Activated CD4-positive, alpha-beta T cell treated with anti-CD3 and anti-CD28 coated beads, Interleukin-2, amount 10 ng/mL, durations not matched to agents 7 days and 5 days (primary cell): ENCODE results near the gene TFG. TPM values are rescaled to one million over a fixed set of nuclear protein-coding genes. Genes with fewer than 3 reads are reported as not detected.

Source experiments
- CTCF ChIA-PET: fragments of 350-600 bp; sonication (Branson Sonifier 250); formaldehyde crosslinking; loops from one replicate; lab custom pipeline; 2021; ENCODE audit warnings: antibody characterized with exemption; lab: Charles Lee
- POLR2A ChIA-PET: fragments of 350-600 bp; sonication (Branson Sonifier 250); formaldehyde crosslinking; loops from one replicate; lab custom pipeline; 2021; ENCODE audit warnings: antibody characterized with exemption; lab: Charles Lee
- DNase-seq: peaks from one replicate; pipeline ENCODE4 v3.0.0-alpha.2; 2020
- H3K27ac Mint-ChIP-seq: one replicate; pipeline ENCODE4 v1.8.0; 2021; ENCODE audit warnings: mild to moderate bottlenecking, moderate library complexity, mixed read lengths
- H3K27me3 Mint-ChIP-seq: one replicate; pipeline ENCODE4 v1.8.0; 2021; ENCODE audit warnings: mixed read lengths
- H3K36me3 Mint-ChIP-seq: one replicate; pipeline ENCODE4 v1.8.0; 2021; ENCODE audit warnings: low read depth, mixed read lengths
- H3K4me1 Mint-ChIP-seq: one replicate; pipeline ENCODE4 v1.8.0; 2021; ENCODE audit warnings: mixed read lengths
- H3K4me3 Mint-ChIP-seq: one replicate; pipeline ENCODE4 v1.8.0; 2021; ENCODE audit warnings: mild to moderate bottlenecking, moderate library complexity, mixed read lengths
- H3K9me3 Mint-ChIP-seq: one replicate; pipeline ENCODE4 v1.8.0; 2021; ENCODE audit warnings: mixed read lengths
- total RNA-seq, 2 experiments: library from RNA; stranded (reverse); gene quantifications; one replicate each; pipeline ENCODE4 v1.2.3, GENCODE V29; 2021

TFG gene
- total RNA-seq, 2 experiments from 2014 or later = 49.1 to 58.5 TPM

- Mint-ChIP-seq H3K4me3 (no peak overlapping the region), H3K4me1 (peaks cover 14% of the 10 kb centered on the region), H3K36me3 (peaks cover 4% of the 10 kb centered on the region), H3K9me3 (no peaks in the 10 kb centered on the region), H3K27ac (no peak overlapping the region), H3K27me3 (no peaks in the 10 kb centered on the region)
- ChIA-PET POLR2A (no interaction called here), CTCF (interaction anchor here (0.5 to 1.6 kb wide), 5 partner anchors 10 to 461 kb away, joined by 3 to 6 read pairs (median 3); no protein-coding TSS in a partner anchor)
- peak; percentile 17 for DNase-seq
Measured at GRCh38 chr3:100761211-100761942, 52.1 kb downstream of the TFG start.

DNA sequence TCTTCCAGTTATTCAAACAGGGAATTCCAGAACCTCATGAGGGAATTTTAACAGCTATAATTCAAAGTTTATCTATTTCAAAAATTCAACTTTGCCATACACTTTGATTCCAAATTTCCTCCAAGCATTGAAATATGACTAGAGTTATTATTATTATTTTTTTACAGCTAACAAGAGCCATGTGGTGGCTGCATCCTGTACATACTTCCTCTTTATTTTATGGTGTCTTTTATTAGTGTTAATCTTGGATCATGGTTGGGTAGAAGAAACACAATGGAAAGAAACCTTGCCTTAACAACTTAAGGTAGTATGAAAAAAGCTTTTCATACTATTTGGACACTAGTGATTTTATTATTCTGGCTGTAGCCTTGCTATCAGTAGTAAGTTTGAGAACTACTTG lies 52.7 kb downstream of the TFG start:
- peaks cover 3% of the 10 kb centered on the region for H3K36me3 Mint-ChIP-seq
- DNase-seq = no peak
- peaks cover 14% of the 10 kb centered on the region for H3K4me1 Mint-ChIP-seq
- H3K9me3 Mint-ChIP-seq = no peaks in the 10 kb centered on the region
- H3K27me3 Mint-ChIP-seq = no peaks in the 10 kb centered on the region
- H3K27ac Mint-ChIP-seq = no peak overlapping the region
- H3K4me3 Mint-ChIP-seq = no peak overlapping the region
- CTCF ChIA-PET = interaction anchor here (1.6 kb wide), 2 partner anchors 9 to 16 kb away, joined by 3 to 6 read pairs; no protein-coding TSS in a partner anchor
- POLR2A ChIA-PET = no interaction called here

GRCh38 chr3:100765437-100765975 lies 56.2 kb downstream of the TFG start:
- CTCF ChIA-PET = interaction anchor here (1.3 kb wide), 1 partner anchor 22 kb away, joined by 3 read pairs; no protein-coding TSS in a partner anchor
- H3K36me3 Mint-ChIP-seq = no peaks in the 10 kb centered on the region
- H3K4me3 Mint-ChIP-seq = no peak overlapping the region
- H3K9me3 Mint-ChIP-seq = no peaks in the 10 kb centered on the region
- DNase-seq = no peak
- H3K27me3 Mint-ChIP-seq = no peaks in the 10 kb centered on the region
- peaks cover 10% of the 10 kb centered on the region for H3K4me1 Mint-ChIP-seq
- no peak overlapping the region for H3K27ac Mint-ChIP-seq
- POLR2A ChIA-PET = no interaction called here

GRCh38 chr3:100766069-100766468 lies 56.8 kb downstream of the TFG start:
- H3K36me3 Mint-ChIP-seq = no peaks in the 10 kb centered on the region
- H3K9me3 Mint-ChIP-seq = no peaks in the 10 kb centered on the region
- peaks cover 10% of the 10 kb centered on the region for H3K4me1 Mint-ChIP-seq
- CTCF ChIA-PET = interaction anchor here (0.8 to 1.3 kb wide), 3 partner anchors 23 to 743 kb away, joined by 3 read pairs; no protein-coding TSS in a partner anchor
- no peaks in the 10 kb centered on the region for H3K27me3 Mint-ChIP-seq
- POLR2A ChIA-PET = no interaction called here
- no peak overlapping the region for H3K4me3 Mint-ChIP-seq
- DNase-seq = peak; percentile 24
- no peak overlapping the region for H3K27ac Mint-ChIP-seq

DNA sequence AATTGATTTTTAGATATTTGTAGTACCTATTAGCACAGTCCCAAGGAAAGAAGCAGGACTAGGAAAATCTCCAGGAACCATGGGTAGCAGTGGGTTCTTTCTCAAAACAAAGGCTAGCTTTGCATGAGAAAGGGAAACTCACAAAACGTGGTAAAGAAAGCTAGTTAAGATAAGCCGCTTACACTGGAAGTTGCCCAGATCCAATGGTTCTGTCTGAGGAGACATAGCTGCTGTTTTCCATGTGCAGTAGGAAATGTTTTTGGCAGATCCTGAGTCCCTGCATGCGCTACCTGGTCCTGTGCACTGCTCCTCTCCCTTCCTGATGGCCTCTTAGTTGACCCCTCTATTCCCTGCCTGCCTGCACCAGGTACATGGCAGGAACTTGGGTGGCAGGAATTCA lies 60.4 kb downstream of the TFG start:
- CTCF ChIA-PET = no interaction called here
- POLR2A ChIA-PET = no interaction called here

DNA sequence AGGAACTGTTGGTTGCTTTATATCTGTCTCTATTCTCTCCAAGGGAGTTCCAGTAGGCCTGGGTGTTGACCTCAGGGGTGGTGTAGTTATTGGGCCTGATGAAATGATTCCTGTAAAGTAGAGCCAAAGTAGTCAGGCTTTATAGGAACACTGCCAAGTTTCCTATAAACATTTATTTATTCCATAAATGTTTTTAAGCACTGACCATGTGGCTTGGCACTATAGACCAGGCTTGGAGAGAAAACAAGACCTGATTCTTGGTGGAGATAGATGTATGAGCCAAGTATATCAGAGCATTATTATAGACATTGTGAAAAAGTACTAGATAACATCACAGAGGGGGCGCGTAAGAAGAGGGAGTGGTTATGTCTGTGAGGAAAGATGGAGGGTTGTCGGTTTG lies 65.9 kb downstream of the TFG start:
- no peak for DNase-seq
- Mint-ChIP-seq H3K27ac (no peak overlapping the region), H3K4me3 (no peak overlapping the region), H3K9me3 (no peaks in the 10 kb centered on the region), H3K4me1 (no peaks in the 10 kb centered on the region), H3K27me3 (no peaks in the 10 kb centered on the region), H3K36me3 (no peaks in the 10 kb centered on the region)
- ChIA-PET POLR2A (no interaction called here), CTCF (no interaction called here)

More for the DNA sequence above, 60.4 kb downstream of the TFG start:
- Mint-ChIP-seq H3K27ac (no peak overlapping the region), H3K27me3 (no peaks in the 10 kb centered on the region), H3K4me3 (no peak overlapping the region), H3K36me3 (no peaks in the 10 kb centered on the region), H3K9me3 (no peaks in the 10 kb centered on the region), H3K4me1 (peaks cover 10% of the 10 kb centered on the region)
- DNase-seq = no peak

DNA sequence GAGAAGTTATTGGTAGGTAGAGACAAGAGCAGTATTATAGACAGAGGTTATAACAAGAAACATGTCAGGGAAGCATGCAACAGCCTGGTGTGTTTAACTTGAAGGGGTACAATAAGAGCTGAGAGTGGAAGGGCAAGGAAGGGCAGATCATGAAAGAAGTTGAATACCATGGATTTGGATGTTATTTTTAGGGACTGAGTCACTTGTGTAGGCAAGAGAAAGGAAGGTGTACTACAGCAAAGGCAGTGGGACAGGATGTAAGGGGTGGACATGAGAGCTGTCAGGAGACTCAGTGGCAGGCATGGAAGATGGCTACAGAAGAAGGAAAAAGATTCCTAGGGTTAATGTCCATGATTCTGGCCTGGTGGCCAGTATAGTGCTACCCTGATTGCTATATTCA lies 66.4 kb downstream of the TFG start:
- Mint-ChIP-seq H3K27me3 (no peaks in the 10 kb centered on the region), H3K27ac (no peak overlapping the region), H3K4me3 (no peak overlapping the region), H3K36me3 (no peaks in the 10 kb centered on the region), H3K4me1 (no peaks in the 10 kb centered on the region), H3K9me3 (no peaks in the 10 kb centered on the region)
- CTCF ChIA-PET = no interaction called here
- POLR2A ChIA-PET = no interaction called here
- no peak for DNase-seq

- POLR2A ChIA-PET = no interaction called here
- Mint-ChIP-seq H3K4me3 (no peak overlapping the region), H3K4me1 (no peaks in the 10 kb centered on the region), H3K36me3 (no peaks in the 10 kb centered on the region), H3K9me3 (no peaks in the 10 kb centered on the region), H3K27ac (no peak overlapping the region), H3K27me3 (no peaks in the 10 kb centered on the region)
- no peak for DNase-seq
- CTCF ChIA-PET = interaction anchor here (0.8 to 1.3 kb wide), 2 partner anchors 10 to 353 kb away, joined by 3 to 4 read pairs; no protein-coding TSS in a partner anchor
Measured at GRCh38 chr3:100776097-100776729, 66.9 kb downstream of the TFG start.

- H3K4me3 Mint-ChIP-seq = no peak overlapping the region
- CTCF ChIA-PET = interaction anchor here (0.6 to 1.5 kb wide), 4 partner anchors 9 to 550 kb away, joined by 3 to 4 read pairs (median 4); no protein-coding TSS in a partner anchor
- DNase-seq = no peak
Measured at GRCh38 chr3:100776746-100777145, 67.5 kb downstream of the TFG start.

GRCh38 chr3:100777271-100777670 lies 68.0 kb downstream of the TFG start:
- ChIA-PET POLR2A (no interaction called here), CTCF (interaction anchor here (0.6 to 1.5 kb wide), 5 partner anchors 8 to 549 kb away, joined by 3 to 4 read pairs (median 3); no protein-coding TSS in a partner anchor)
- Mint-ChIP-seq H3K27ac (no peak overlapping the region), H3K4me3 (no peak overlapping the region), H3K4me1 (no peaks in the 10 kb centered on the region), H3K9me3 (no peaks in the 10 kb centered on the region), H3K36me3 (no peaks in the 10 kb centered on the region), H3K27me3 (no peaks in the 10 kb centered on the region)
- DNase-seq = no peak

More at GRCh38 chr3:100776746-100777145, 67.5 kb downstream of the TFG start:
- Mint-ChIP-seq H3K27ac (no peak overlapping the region), H3K36me3 (no peaks in the 10 kb centered on the region), H3K4me1 (no peaks in the 10 kb centered on the region), H3K9me3 (no peaks in the 10 kb centered on the region), H3K27me3 (no peaks in the 10 kb centered on the region)
- POLR2A ChIA-PET = no interaction called here

DNA sequence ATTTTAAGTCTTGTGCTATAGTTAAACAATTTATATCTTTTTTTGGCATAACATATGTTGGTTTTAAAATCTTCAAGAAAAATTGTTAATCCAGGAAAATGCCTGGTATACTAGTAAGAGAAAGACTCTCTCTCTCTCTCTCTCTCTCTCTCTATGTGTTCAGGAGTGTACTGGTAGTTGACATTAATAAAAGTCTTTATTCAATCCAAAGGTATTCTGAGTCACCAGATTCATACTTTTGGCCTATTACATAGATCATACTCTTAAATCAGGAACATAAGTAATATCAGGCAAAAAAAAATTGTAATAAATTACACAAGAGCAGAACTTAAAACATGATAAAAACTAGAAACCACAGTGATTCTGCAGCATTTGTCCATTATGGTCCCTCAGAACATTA lies 70.2 kb downstream of the TFG start:
- Mint-ChIP-seq H3K4me1 (no peaks in the 10 kb centered on the region), H3K36me3 (no peaks in the 10 kb centered on the region), H3K4me3 (no peak overlapping the region), H3K27me3 (peaks cover 2% of the 10 kb centered on the region), H3K27ac (no peak overlapping the region), H3K9me3 (peaks cover under 1% of the 10 kb centered on the region)
- CTCF ChIA-PET = no interaction called here
- DNase-seq = no peak
- POLR2A ChIA-PET = no interaction called here

DNA sequence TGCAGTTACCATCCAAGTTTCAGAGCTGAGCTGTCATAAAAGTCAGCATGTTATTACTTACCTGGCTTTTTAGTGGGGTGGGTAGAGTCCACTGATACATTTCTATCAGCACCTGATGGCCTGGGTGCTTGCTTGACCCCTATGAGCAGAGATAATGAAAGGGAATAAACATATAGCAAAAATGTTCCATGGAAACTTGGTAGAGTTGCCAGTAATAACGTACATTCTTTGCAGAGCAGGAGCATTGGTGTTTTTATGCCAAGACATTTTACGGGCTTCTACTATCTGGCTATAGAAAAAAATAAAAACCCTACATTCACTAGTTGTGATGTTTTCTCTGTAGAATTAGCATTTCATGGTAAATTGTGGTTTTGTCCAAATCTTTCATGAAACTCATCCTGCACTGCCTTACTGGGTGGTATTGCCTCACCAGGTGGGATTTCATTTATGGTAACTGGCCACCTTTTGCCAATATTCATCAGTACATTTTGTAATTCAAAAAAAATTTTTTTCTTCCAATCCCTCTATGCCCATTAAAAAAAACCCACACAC lies 70.9 kb downstream of the TFG start:
- peaks cover 2% of the 10 kb centered on the region for H3K27me3 Mint-ChIP-seq
- CTCF ChIA-PET = no interaction called here
- DNase-seq = no peak
- H3K4me1 Mint-ChIP-seq = no peaks in the 10 kb centered on the region
- no peaks in the 10 kb centered on the region for H3K36me3 Mint-ChIP-seq
- POLR2A ChIA-PET = no interaction called here
- peaks cover 3% of the 10 kb centered on the region for H3K9me3 Mint-ChIP-seq
- no peak overlapping the region for H3K4me3 Mint-ChIP-seq
- no peak overlapping the region for H3K27ac Mint-ChIP-seq

DNA sequence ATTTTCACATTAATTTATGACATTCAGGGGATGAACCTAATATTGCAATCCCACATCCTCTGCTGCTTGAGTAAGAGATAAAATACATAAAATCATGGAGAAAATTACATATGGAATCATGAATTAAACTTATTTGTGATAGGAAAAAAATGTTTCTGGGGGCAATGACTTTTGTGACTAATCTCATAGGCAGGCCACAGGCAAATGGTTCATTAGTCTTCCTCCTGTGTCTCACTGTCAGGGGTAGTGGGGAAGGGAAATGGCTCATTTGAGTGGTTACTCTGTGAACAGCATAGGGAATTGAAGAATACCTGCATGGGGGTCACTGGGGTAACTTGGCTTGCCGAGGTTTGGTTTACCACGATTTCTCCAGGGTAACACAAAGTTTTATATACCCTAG lies 72.0 kb downstream of the TFG start:
- H3K27ac Mint-ChIP-seq = no peak overlapping the region
- DNase-seq = no peak
- no peaks in the 10 kb centered on the region for H3K4me1 Mint-ChIP-seq
- ChIA-PET CTCF (no interaction called here), POLR2A (no interaction called here)
- H3K9me3 Mint-ChIP-seq = peaks cover 6% of the 10 kb centered on the region
- H3K4me3 Mint-ChIP-seq = no peak overlapping the region
- H3K27me3 Mint-ChIP-seq = peaks cover 5% of the 10 kb centered on the region
- H3K36me3 Mint-ChIP-seq = no peaks in the 10 kb centered on the region
